LNCaP clone FGC (cell line): ENCODE measurements around the gene SLC9C2.
"Not testable (repeated sequence)": the region's sequence is repeated elsewhere in the genome, so short reads cannot be mapped to it uniquely, and the experiment has no call there.

ENCODE experiments used
- DNase-seq: peaks from one replicate; pipeline ENCODE4 v3.0.0-alpha.2; 2011; ENCODE audit warnings: low read depth
- H3K4me3 ChIP-seq: 2 replicates; pipeline ENCODE4 v1.5.1; 2011; ENCODE audit warnings: mild to moderate bottlenecking, low read depth, low read length, control low read depth
- CTCF ChIP-seq: IDR thresholded peaks from 2 replicates; pipeline ENCODE4 v1.5.1; 2012; ENCODE audit warnings: mild to moderate bottlenecking; ENCODE audit not compliant: control insufficient read depth, insufficient read depth; ENCODE audit errors: extremely low read depth

SLC9C2 gene

GRCh38 chr1:173525926-173526325 is 76.9 kb downstream of the SLC9C2 start:
- H3K4me3 ChIP-seq: no peak overlapping the region
- TF ChIP-seq CTCF: no peak
- DNase-seq: no peak

DNA sequence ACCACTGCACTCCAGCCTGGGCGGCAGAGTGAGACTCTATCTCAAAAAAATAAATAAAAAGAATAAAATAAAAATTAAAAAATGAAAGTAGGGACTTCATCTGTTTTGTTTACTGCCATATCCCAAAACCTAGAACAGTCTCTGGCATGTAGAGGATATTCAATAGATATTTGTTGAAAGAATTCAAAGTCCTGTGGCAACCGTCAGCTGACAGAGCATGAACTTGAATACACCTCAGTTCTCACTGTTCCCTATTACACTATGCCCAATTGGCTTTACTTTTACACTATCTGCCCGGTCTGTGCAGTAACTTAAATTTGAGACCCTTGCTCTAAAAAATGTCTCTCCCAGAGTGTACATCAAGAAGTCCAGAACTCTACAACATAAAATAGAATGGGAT is 79.5 kb downstream of the SLC9C2 start:
- DNase-seq: no peak
- TF ChIP-seq CTCF: no peak
- no peak overlapping the region for H3K4me3 ChIP-seq

GRCh38 chr1:173520799-173521198 is 82.1 kb downstream of the SLC9C2 start:
- TF ChIP-seq CTCF: no peak
- DNase-seq: no peak
- H3K4me3 ChIP-seq: no peak overlapping the region

- not testable (repeated sequence) for DNase-seq, H3K4me3 ChIP-seq
Observed at GRCh38 chr1:173514503-173514902, 88.4 kb downstream of the SLC9C2 start.

- no peak for TF ChIP-seq CTCF
- DNase-seq: no peak
- no peak overlapping the region for H3K4me3 ChIP-seq
Observed at GRCh38 chr1:173509797-173510196, 93.1 kb downstream of the SLC9C2 start.

GRCh38 chr1:173508541-173508940 is 94.3 kb downstream of the SLC9C2 start:
- no peak for DNase-seq

GRCh38 chr1:173507847-173508209 is 95.0 kb downstream of the SLC9C2 start:
- no peak for DNase-seq
- TF ChIP-seq CTCF: no peak
- H3K4me3 ChIP-seq: no peak overlapping the region

More at GRCh38 chr1:173508541-173508940, 94.3 kb downstream of the SLC9C2 start:
- TF ChIP-seq CTCF: no peak
- no peak overlapping the region for H3K4me3 ChIP-seq
